ENCODE results near the gene LVRN.
A peak's percentile ranks its signal among the peaks of the same experiment; 100 is the strongest.

The LVRN gene

DNA sequence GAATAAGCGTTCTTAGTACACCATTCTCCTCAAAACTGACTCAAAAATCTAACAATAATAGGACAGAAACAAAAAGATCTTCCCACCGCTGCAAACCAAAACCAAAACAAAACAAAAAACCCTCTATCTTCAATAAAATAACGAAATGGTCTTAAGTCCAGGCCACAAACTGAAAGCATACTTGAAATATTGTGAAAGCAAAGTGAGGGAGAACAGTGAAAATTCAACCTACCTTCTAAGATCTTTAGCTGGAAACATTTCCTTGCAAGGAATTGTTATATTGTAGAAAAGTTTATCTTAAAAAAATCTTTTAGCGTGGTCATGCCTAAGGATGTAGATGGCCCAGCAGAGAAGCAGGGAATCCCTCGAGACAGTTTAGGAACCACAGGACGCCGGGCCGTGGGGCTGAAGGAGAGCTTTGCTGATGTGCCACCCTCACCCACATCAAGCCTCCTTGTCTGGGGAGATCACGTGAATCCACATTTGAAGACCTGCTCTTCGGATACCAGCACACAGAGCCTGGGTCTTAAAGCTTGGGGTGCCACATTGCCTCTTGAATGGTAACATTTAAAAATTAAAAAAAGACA lies 27.8 kb upstream of the LVRN start:
- Mint-ChIP-seq H3K27me3 (ENCODE audit: low read depth) (no peaks in the 10 kb centered on the region), H3K27ac (no peak overlapping the region), H3K9me3 (no peaks in the 10 kb centered on the region), H3K36me3 (ENCODE audit: low read depth) (no peaks in the 10 kb centered on the region), H3K4me1 (no peaks in the 10 kb centered on the region), H3K4me3 (no peak overlapping the region)
- TF ChIP-seq, protein P1, sequence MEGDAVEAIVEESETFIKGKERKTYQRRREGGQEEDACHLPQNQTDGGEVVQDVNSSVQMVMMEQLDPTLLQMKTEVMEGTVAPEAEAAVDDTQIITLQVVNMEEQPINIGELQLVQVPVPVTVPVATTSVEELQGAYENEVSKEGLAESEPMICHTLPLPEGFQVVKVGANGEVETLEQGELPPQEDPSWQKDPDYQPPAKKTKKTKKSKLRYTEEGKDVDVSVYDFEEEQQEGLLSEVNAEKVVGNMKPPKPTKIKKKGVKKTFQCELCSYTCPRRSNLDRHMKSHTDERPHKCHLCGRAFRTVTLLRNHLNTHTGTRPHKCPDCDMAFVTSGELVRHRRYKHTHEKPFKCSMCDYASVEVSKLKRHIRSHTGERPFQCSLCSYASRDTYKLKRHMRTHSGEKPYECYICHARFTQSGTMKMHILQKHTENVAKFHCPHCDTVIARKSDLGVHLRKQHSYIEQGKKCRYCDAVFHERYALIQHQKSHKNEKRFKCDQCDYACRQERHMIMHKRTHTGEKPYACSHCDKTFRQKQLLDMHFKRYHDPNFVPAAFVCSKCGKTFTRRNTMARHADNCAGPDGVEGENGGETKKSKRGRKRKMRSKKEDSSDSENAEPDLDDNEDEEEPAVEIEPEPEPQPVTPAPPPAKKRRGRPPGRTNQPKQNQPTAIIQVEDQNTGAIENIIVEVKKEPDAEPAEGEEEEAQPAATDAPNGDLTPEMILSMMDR (IDR thresholded peaks at IDR 0.05; ENCODE audit: unreplicated experiment in 3 of 3), result no peak

DNA sequence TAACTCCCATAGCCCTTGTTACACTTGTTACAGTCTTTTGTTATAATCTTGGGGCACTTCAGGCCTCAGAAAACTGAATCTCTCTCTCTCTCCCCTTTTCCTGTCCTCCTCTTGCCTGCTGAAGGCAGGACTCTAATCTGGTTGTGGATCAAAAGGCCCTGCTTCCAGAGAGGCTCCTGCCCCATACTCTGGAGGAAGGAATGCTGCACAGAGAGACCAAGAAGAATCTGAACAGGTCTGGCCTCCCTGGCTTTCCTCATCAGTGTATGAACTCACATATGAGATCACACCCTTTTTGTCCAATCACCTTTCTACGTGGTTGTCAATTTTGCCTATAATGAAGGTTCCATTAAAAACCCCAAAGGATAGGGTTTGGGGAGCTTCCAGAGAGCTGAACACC lies 26.2 kb upstream of the LVRN start:
- TF ChIP-seq, protein P1 (IDR thresholded peaks at IDR 0.05; ENCODE audit: unreplicated experiment in 3 of 3), result no peak
- no peaks in the 10 kb centered on the region for H3K4me1 Mint-ChIP-seq
- no peaks in the 10 kb centered on the region for H3K36me3 Mint-ChIP-seq (ENCODE audit: low read depth)

DNA sequence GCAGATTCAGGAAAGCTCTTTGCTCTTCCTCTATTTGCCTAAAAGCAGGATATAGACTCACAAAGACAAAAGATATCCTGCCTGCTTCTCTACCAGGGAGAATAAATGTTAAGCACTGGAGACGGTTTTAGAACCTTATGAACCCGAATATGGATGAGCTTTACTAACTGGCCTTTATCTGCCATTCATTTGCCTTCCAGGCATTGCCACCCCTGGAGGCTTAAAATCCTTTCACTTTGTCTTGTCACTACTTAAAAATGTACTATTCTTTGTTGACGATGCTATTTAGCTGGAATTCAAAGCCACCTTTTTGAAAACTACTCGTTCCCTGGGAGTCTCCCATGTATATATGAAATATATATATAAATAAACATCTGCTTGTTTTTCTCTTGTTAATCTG lies 23.2 kb upstream of the LVRN start:
- Mint-ChIP-seq H3K4me3 (no peak overlapping the region), H3K4me1 (no peaks in the 10 kb centered on the region), H3K9me3 (peaks cover 15% of the 10 kb centered on the region), H3K27me3 (ENCODE audit: low read depth) (no peaks in the 10 kb centered on the region), H3K36me3 (ENCODE audit: low read depth) (no peaks in the 10 kb centered on the region), H3K27ac (no peak overlapping the region)
- TF ChIP-seq, protein P1 (IDR thresholded peaks at IDR 0.05; ENCODE audit: unreplicated experiment in 3 of 3), result no peak

More for the DNA sequence above, 26.2 kb upstream of the LVRN start:
- Mint-ChIP-seq H3K9me3 (peaks cover under 1% of the 10 kb centered on the region), H3K4me3 (no peak overlapping the region), H3K27me3 (ENCODE audit: low read depth) (no peaks in the 10 kb centered on the region), H3K27ac (no peak overlapping the region)

DNA sequence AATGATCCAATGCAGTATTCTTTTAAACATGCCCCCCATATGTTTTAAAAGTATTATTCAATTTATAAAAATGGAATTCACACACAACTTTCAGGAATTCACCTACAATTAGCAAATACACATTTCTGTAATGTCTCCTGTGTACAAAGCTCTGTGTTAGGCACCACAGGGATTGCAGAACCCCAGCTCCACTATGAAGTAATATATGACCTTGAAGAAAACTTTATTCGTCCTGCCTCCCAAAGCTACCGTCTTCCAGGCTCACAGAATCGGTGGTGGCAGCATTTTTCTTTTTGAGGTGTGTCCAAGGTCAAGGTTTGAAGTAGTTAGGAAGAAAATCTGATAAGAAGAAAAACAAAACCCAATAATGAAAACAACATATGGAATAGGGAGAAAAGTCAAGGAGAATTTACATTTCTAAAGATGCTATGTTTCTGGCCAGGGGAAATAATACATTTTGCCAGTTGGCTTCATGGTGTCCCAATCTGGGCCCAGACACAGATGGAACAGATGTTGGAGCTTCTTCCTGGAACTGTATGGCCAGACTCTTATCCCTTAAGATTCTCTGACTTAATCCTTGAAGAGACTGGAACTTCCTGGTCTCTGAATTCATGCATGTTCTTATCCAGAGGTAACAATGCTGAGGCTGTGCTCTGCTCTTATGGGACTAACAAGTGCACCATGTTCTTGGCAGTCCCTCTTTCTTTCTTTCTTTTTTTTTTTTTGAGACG lies 22.0 kb upstream of the LVRN start:
- no peaks in the 10 kb centered on the region for H3K27me3 Mint-ChIP-seq (ENCODE audit: low read depth)
- H3K4me3 Mint-ChIP-seq, result no peak overlapping the region
- TF ChIP-seq, protein P1 (IDR thresholded peaks at IDR 0.05; ENCODE audit: unreplicated experiment in 3 of 3), result no peak
- no peak overlapping the region for H3K27ac Mint-ChIP-seq
- H3K4me1 Mint-ChIP-seq, result no peaks in the 10 kb centered on the region
- H3K36me3 Mint-ChIP-seq (ENCODE audit: low read depth), result no peaks in the 10 kb centered on the region
- peaks cover 15% of the 10 kb centered on the region for H3K9me3 Mint-ChIP-seq

DNA sequence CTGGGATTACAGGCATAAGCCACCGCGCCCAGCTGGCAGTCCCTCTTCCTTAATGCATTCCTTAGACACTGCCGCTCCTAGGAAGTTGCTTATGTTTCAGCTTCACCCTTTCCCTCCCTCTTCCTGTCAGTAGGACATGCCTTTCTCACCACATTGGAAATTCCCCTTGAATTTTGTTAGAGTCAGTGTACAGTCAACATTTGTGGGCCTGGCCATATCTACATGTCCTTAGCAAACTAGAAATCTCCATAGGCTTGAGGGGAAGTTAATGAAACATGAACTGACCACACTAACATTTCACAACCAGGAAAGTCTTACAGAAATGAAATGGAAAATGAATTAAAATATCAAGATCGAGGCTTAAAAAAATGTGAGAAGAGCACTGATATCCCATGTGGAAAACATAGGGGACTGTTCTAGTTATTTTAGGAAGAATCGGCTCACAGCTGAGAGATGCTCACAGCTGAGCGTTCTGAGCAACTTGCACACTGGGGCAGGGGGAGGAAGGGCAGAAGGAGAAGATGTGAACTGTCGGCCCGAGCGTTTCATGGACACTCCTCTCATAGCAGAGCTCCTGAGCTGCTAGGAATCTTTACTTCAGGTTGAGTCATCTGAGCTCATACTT lies 21.1 kb upstream of the LVRN start:
- Mint-ChIP-seq H3K4me3 (no peak overlapping the region), H3K9me3 (peaks cover 15% of the 10 kb centered on the region), H3K27me3 (ENCODE audit: low read depth) (no peaks in the 10 kb centered on the region), H3K36me3 (ENCODE audit: low read depth) (no peaks in the 10 kb centered on the region), H3K4me1 (no peaks in the 10 kb centered on the region), H3K27ac (peak overlapping the region in 1 of 3 experiments; percentile 17)
- TF ChIP-seq, protein P1 (IDR thresholded peaks at IDR 0.05; ENCODE audit: unreplicated experiment in 3 of 3), result no peak

All from nephron (organoid).